Loucy (cell line): ENCODE measurements around the gene DMBX1.
A peak's percentile ranks its signal among the peaks of the same experiment; 100 is the strongest.

ENCODE experiments used
- H2AFZ ChIP-seq: fragments of 200-600 bp; sonication (generic); 2 replicates; pipeline ENCODE4 v1.6.0; 2016; ENCODE audit warnings: antibody characterized with exemption, mild to moderate bottlenecking, low read length, moderate library complexity
- H3F3A ChIP-seq: fragments of 200-600 bp; 2 replicates; pipeline ENCODE4 v1.6.0; 2016; ENCODE audit warnings: antibody characterized with exemption, low read depth, mild to moderate bottlenecking
- H3K27me3 ChIP-seq: fragments of 200-600 bp; sonication (generic); 2 replicates; pipeline ENCODE4 v1.6.1; 2014; ENCODE audit warnings: low read length, mild to moderate bottlenecking; ENCODE audit not compliant: insufficient read depth, poor library complexity, severe bottlenecking
- H3K36me3 ChIP-seq: fragments of 200-600 bp; sonication (generic); 2 replicates; pipeline ENCODE4 v1.6.1; 2016; ENCODE audit warnings: low read length; ENCODE audit not compliant: insufficient read depth
- H3K4me1 ChIP-seq: fragments of 200-600 bp; sonication (generic); 2 replicates; pipeline ENCODE4 v1.5.1; 2014; ENCODE audit warnings: low read length, mild to moderate bottlenecking; ENCODE audit not compliant: insufficient read depth, poor library complexity, severe bottlenecking
- H3K4me2 ChIP-seq: fragments of 200-600 bp; sonication (generic); 2 replicates; pipeline ENCODE4 v1.6.0; 2014; ENCODE audit warnings: antibody characterized with exemption, low read length, low read depth, mild to moderate bottlenecking; ENCODE audit not compliant: poor library complexity, severe bottlenecking
- H3K4me3 ChIP-seq: fragments of 200-600 bp; sonication (generic); 2 replicates; pipeline ENCODE4 v1.5.1; 2014; ENCODE audit warnings: low read length, mild to moderate bottlenecking, mixed read lengths; ENCODE audit not compliant: poor library complexity, severe bottlenecking
- H3K79me2 ChIP-seq: fragments of 200-600 bp; sonication (generic); 2 replicates; pipeline ENCODE4 v1.6.1; 2014; ENCODE audit warnings: low read length; ENCODE audit not compliant: insufficient read depth
- H3K9ac ChIP-seq: fragments of 200-600 bp; sonication (generic); 2 replicates; pipeline ENCODE4 v1.6.0; 2014; ENCODE audit warnings: mild to moderate bottlenecking, low read depth, low read length, moderate library complexity; ENCODE audit not compliant: poor library complexity, severe bottlenecking
- H3K9me2 ChIP-seq: fragments of 200-600 bp; sonication (generic); replicated peaks from 2 replicates; pipeline ENCODE4 v1.6.1; 2016; ENCODE audit warnings: low read depth, low read length, mixed read lengths
- H3K9me3 ChIP-seq: fragments of 200-600 bp; sonication (generic); 2 replicates; pipeline ENCODE4 v1.6.1; 2014; ENCODE audit warnings: mild to moderate bottlenecking, antibody characterized with exemption, low read length, low read depth; ENCODE audit not compliant: insufficient read depth
- H4K20me1 ChIP-seq: fragments of 200-600 bp; sonication (generic); 2 replicates; pipeline ENCODE4 v1.6.0; 2014; ENCODE audit warnings: antibody characterized with exemption, low read length, mild to moderate bottlenecking; ENCODE audit not compliant: insufficient read depth, poor library complexity, severe bottlenecking
- EZH2phosphoT487 ChIP-seq: fragments of 200-600 bp; IDR thresholded peaks from 2 replicates; pipeline ENCODE4 v1.6.1; 2018; ENCODE audit warnings: antibody characterized with exemption, mild to moderate bottlenecking, moderate library complexity, borderline replicate concordance
- TF ChIP-seq, protein P1 (sequence below): fragments of 200-600 bp; sonication (generic); conservative IDR thresholded peaks from 2 replicates; pipeline ENCODE4 v1.5.1; 2014; ENCODE audit warnings: mild to moderate bottlenecking, antibody characterized with exemption, low read length

DMBX1 gene

GRCh38 chr1:46485564-46486431 lies 3.8 kb upstream of the DMBX1 start:
- no peaks in the 10 kb centered on the region for H3K4me1 ChIP-seq
- H3K4me2 ChIP-seq: no peak overlapping the region
- no peaks in the 10 kb centered on the region for H3K9me3 ChIP-seq
- H3F3A ChIP-seq: no peaks in the 10 kb centered on the region
- no peaks in the 10 kb centered on the region for H3K36me3 ChIP-seq
- H3K9me2 ChIP-seq: no peaks in the 10 kb centered on the region
- TF ChIP-seq, protein P1, sequence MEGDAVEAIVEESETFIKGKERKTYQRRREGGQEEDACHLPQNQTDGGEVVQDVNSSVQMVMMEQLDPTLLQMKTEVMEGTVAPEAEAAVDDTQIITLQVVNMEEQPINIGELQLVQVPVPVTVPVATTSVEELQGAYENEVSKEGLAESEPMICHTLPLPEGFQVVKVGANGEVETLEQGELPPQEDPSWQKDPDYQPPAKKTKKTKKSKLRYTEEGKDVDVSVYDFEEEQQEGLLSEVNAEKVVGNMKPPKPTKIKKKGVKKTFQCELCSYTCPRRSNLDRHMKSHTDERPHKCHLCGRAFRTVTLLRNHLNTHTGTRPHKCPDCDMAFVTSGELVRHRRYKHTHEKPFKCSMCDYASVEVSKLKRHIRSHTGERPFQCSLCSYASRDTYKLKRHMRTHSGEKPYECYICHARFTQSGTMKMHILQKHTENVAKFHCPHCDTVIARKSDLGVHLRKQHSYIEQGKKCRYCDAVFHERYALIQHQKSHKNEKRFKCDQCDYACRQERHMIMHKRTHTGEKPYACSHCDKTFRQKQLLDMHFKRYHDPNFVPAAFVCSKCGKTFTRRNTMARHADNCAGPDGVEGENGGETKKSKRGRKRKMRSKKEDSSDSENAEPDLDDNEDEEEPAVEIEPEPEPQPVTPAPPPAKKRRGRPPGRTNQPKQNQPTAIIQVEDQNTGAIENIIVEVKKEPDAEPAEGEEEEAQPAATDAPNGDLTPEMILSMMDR: no peak
- no peak for TF ChIP-seq EZH2phosphoT487
- no peak overlapping the region for H3K4me3 ChIP-seq
- no peaks in the 10 kb centered on the region for H3K27me3 ChIP-seq
- no peaks in the 10 kb centered on the region for H4K20me1 ChIP-seq
- H3K79me2 ChIP-seq: no peaks in the 10 kb centered on the region
- H3K9ac ChIP-seq: no peak overlapping the region
- no peak overlapping the region for H2AFZ ChIP-seq

- H3K27me3 ChIP-seq: no peaks in the 10 kb centered on the region
- H3K4me2 ChIP-seq: no peak overlapping the region
- no peaks in the 10 kb centered on the region for H3F3A ChIP-seq
- H3K9me2 ChIP-seq: no peaks in the 10 kb centered on the region
- H2AFZ ChIP-seq: no peak overlapping the region
- H4K20me1 ChIP-seq: no peaks in the 10 kb centered on the region
- H3K79me2 ChIP-seq: no peaks in the 10 kb centered on the region
- H3K9me3 ChIP-seq: no peaks in the 10 kb centered on the region
- no peaks in the 10 kb centered on the region for H3K36me3 ChIP-seq
- no peak overlapping the region for H3K4me3 ChIP-seq
- no peak overlapping the region for H3K9ac ChIP-seq
- no peaks in the 10 kb centered on the region for H3K4me1 ChIP-seq
- TF ChIP-seq, protein P1: no peak
- TF ChIP-seq EZH2phosphoT487: no peak
Measured at GRCh38 chr1:46486432-46487015, 3.1 kb upstream of the DMBX1 start.

- H3K9ac ChIP-seq: no peak overlapping the region
- H3K9me3 ChIP-seq: no peaks in the 10 kb centered on the region
- no peaks in the 10 kb centered on the region for H3K36me3 ChIP-seq
- no peaks in the 10 kb centered on the region for H3K9me2 ChIP-seq
- H3K27me3 ChIP-seq: no peaks in the 10 kb centered on the region
- TF ChIP-seq EZH2phosphoT487: no peak
- TF ChIP-seq, protein P1: peak; percentile 56
- H3K4me2 ChIP-seq: no peak overlapping the region
- H2AFZ ChIP-seq: no peak overlapping the region
- H4K20me1 ChIP-seq: no peaks in the 10 kb centered on the region
- H3K4me1 ChIP-seq: no peaks in the 10 kb centered on the region
- H3K4me3 ChIP-seq: no peak overlapping the region
- no peaks in the 10 kb centered on the region for H3K79me2 ChIP-seq
- no peaks in the 10 kb centered on the region for H3F3A ChIP-seq
Measured at GRCh38 chr1:46487818-46488218, 1.8 kb upstream of the DMBX1 start.
